Sciatic nerve (tissue), 2 donors: Measurements from ENCODE around the gene FAM3A. TPM values are rescaled to one million over a fixed set of nuclear protein-coding genes. Genes with fewer than 3 reads are reported as not detected.
"Not testable (repeated sequence)": the region's sequence is repeated elsewhere in the genome, so short reads cannot be mapped to it uniquely, and the experiment has no call there.

Experiments used
- ATAC-seq: fragments of 200-7000 bp; cut with Tn5 transposase; one replicate; pipeline ENCODE4 v1.9.1; 2020; ENCODE audit warnings: mild to moderate bottlenecking, moderate library complexity
- DNase-seq: peaks from one replicate; pipeline ENCODE4 v3.0.0-alpha.2; 2020; ENCODE audit warnings: low spot score
- intact Hi-C: fragments of 100-400 bp; cut with DNase I; formaldehyde crosslinking; loops from one replicate; pipeline ENCODE4 v1.14.2; 2022
- total RNA-seq: library from RNA; stranded (reverse); fragmentation: NEBNext Ultra II Directional; extraction: Animal tissue kit (Norgen Biotek cat#: 25700); gene quantifications from one replicate; pipeline ENCODE4 v1.2.1, GENCODE V29; 2021
- donor health status: DM: no; HTN: no; CAD: no.
- donor health status: DM: no; HTN: no; CAD: no.

FAM3A gene
- total RNA-seq, 1 donor from 2014 or later, result 40.3 TPM

GRCh38 chrX:154507673-154508383 is 8.2 kb downstream of the FAM3A start:
- ATAC-seq (no peak), DNase-seq (no peak)
- intact Hi-C loops, result no loop called here

- intact Hi-C loops, result no loop called here
- ATAC-seq, result no peak
- DNase-seq, result no peak
These were observed 9.3 kb downstream of the FAM3A start for GRCh38 chrX:154506483-154507332.

- intact Hi-C loops, result no loop called here
- ATAC-seq (peak; percentile 17), DNase-seq (no peak)
These were observed 10.3 kb downstream of the FAM3A start for GRCh38 chrX:154505734-154506133.

- intact Hi-C loops, result no loop called here
- ATAC-seq, result no peak
These were observed 13.0 kb downstream of the FAM3A start for GRCh38 chrX:154502989-154503388.

GRCh38 chrX:154502098-154502497 is 13.9 kb downstream of the FAM3A start:
- intact Hi-C loops, result no loop called here
- DNase-seq, result no peak
- no peak for ATAC-seq

More at GRCh38 chrX:154502989-154503388, 13.0 kb downstream of the FAM3A start:
- no peak for DNase-seq

GRCh38 chrX:154501423-154501822 is 14.6 kb downstream of the FAM3A start:
- ATAC-seq, DNase-seq, intact Hi-C loops: not testable (repeated sequence)

- DNase-seq, intact Hi-C loops, ATAC-seq: not testable (repeated sequence)
These were observed 19.4 kb downstream of the FAM3A start for GRCh38 chrX:154496591-154497137.

- ATAC-seq, result no peak
These were observed 20.5 kb downstream of the FAM3A start for GRCh38 chrX:154495472-154495922.

GRCh38 chrX:154494715-154495114 is 21.3 kb downstream of the FAM3A start:
- intact Hi-C loops, result no loop called here
- DNase-seq (no peak), ATAC-seq (no peak)

More at GRCh38 chrX:154495472-154495922, 20.5 kb downstream of the FAM3A start:
- DNase-seq, result no peak
- intact Hi-C loops, result no loop called here

- intact Hi-C loops, result no loop called here
- DNase-seq, result peak; percentile 94
- peak; percentile 94 for ATAC-seq
These were observed 25.5 kb downstream of the FAM3A start, which contains the start of gene SLC10A3 for GRCh38 chrX:154490414-154491083. Gene SLC10A3 (minus strand): TSS chrX:154490629. CDS start chrX:154488940, 1,689 bp downstream.

- intact Hi-C loops, result no loop called here
- DNase-seq (peak; percentile 66), ATAC-seq (no peak)
These were observed 26.0 kb downstream of the FAM3A start for GRCh38 chrX:154490021-154490413.

- intact Hi-C loops, result no loop called here
- DNase-seq (peak; percentile 54), ATAC-seq (no peak)
These were observed 26.9 kb downstream of the FAM3A start for GRCh38 chrX:154489182-154489581.

GRCh38 chrX:154488336-154489075 is 27.5 kb downstream of the FAM3A start:
- intact Hi-C loops, result no loop called here
- DNase-seq (peak; percentile 54), ATAC-seq (no peak)

- ATAC-seq (no peak), DNase-seq (peak; percentile 56)
- intact Hi-C loops, result no loop called here
These were observed 28.3 kb downstream of the FAM3A start for GRCh38 chrX:154487518-154488290.

GRCh38 chrX:154486396-154487207 is 29.4 kb downstream of the FAM3A start, which contains the start of gene UBL4A:
Gene UBL4A (minus strand): TSS chrX:154486615. CDS start chrX:154486584, 31 bp downstream.
- DNase-seq, result peak; percentile 72
- ATAC-seq, result peak; percentile 23
- intact Hi-C loops, result no loop called here

- DNase-seq, result peak; percentile 70
- intact Hi-C loops, result no loop called here
- ATAC-seq, result no peak
These were observed 30.0 kb downstream of the FAM3A start for GRCh38 chrX:154486052-154486395.
